B cell (primary cell): ENCODE measurements around the gene MRTO4.
"Not testable (repeated sequence)": the region's sequence is repeated elsewhere in the genome, so short reads cannot be mapped to it uniquely, and the experiment has no call there.

Experiments
- CTCF ChIP-seq: fragments of 200-600 bp; IDR thresholded peaks from one replicate; pipeline ENCODE4 v1.8.0; 2022; ENCODE audit warnings: antibody characterized with exemption, mild to moderate bottlenecking
- EZH2 ChIP-seq: IDR thresholded peaks from 2 replicates; pipeline ENCODE4 v1.6.1; 2012; ENCODE audit warnings: borderline replicate concordance, low read depth, mild to moderate bottlenecking, moderate library complexity, low read length; ENCODE audit not compliant: insufficient read depth, poor library complexity, severe bottlenecking

GRCh38 chr1:19256301-19256700, 4.7 kb downstream of the MRTO4 start:
- TF ChIP-seq CTCF, EZH2: not testable (repeated sequence)
